Panc1 (cell line): ENCODE results near the gene POLR1E.

ENCODE experiments used
- CTCF ChIP-seq: fragments of 450-650 bp; IDR thresholded peaks from 2 replicates; pipeline ENCODE4 v1.5.1; 2017; ENCODE audit warnings: mild to moderate bottlenecking
- SIN3A ChIP-seq: IDR thresholded peaks from 2 replicates; pipeline ENCODE4 v1.6.1; 2012; ENCODE audit warnings: low read depth, mild to moderate bottlenecking, low read length, moderate library complexity, borderline replicate concordance; ENCODE audit not compliant: insufficient read depth

GRCh38 chr9:37445832-37446231, 39.9 kb upstream of the POLR1E start:
- no peak for TF ChIP-seq CTCF
- TF ChIP-seq SIN3A = no peak
